Measurements from ENCODE around the gene SPATS2L. TPM values are rescaled to one million over a fixed set of nuclear protein-coding genes. Genes with fewer than 3 reads are reported as not detected.

The SPATS2L gene
- polyA plus RNA-seq, 2 of the 4 experiments (the other 2 are of a cell fraction): 85.2 to 202 TPM

DNA sequence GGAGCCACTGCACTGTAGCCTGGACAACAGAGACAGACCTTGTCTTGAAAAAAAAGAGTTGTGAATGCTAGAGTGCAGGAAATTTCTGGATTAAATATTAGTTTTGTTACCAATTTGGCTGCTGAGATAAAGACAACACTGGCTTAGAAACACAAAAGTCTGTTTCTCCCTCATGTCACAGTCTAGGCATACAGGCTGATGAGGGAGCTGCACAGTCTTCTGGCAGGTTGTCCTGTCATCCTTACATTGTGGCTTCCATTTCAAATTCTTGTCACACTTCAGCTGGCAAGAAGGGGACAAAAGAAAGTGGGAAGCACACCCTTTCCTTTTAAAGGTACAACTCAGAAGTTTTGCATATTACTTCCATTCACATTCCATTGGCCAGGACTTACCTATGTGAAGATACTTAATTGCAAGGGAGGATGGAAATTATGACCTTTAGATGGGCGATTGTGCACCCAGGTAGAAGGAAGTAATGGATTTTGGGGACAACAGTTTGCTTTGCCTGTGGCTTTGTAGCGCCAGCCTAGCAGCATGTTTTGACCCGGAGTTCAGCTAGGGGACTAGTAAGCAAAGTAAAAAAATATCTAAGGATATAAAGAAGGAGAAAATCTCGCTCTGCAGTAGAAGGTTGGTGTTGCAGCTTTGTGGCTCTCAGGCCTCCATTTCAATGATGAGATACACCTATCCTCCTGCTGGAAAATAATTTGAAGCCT lies 55.9 kb downstream of the SPATS2L start:
- ATAC-seq: no peak
- peaks cover 9% of the 10 kb centered on the region; the same call in 2 of the 3 replicates for H3K4me1 ChIP-seq
- 97% methylated on average over 4 of the region's 4 CpGs for WGBS (ENCODE audit: missing lambda C conversion rate)
- no peak for DNase-seq (ENCODE audit: low read depth in 1 of 2, low spot score in 1 of 2)
- no peak overlapping the region for H3K4me3 ChIP-seq
- no peak for FAIRE-seq
- no peak for TF ChIP-seq ZFP36 (IDR thresholded peaks at IDR 0.05; ENCODE audit: borderline replicate concordance, partially characterized antibody)
- ChIA-PET POLR2A (no interaction called here), CTCF (interaction anchor here (0.8 kb wide), 1 partner anchor 39 kb away, joined by 5 read pairs; no protein-coding TSS in a partner anchor)
- H3K4me2 ChIP-seq: no peak overlapping the region
- no peak overlapping the region for H3K27ac ChIP-seq
- H3K9me3 ChIP-seq: no peaks in the 10 kb centered on the region

DNA sequence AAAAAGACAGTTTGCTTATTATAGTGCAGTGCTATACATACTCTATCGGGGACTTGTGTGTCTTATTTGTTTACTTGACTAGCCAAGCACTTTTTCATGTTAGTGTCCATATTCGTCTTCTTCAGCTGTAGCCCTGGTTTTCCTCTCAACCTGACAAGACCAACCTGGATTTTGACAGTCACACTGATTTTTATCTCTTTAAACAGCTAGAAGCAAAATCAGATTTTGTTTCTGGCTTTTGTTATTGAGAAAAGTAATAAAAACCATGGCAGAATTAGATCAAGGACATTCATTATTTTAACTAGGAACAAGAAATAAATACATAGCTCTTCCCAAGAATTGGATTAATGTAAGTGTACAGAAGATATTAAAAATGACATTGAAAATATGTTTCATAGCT lies 56.8 kb downstream of the SPATS2L start:
- ATAC-seq: no peak
- Histone ChIP-seq H3K4me3 (no peak overlapping the region), H3K4me2 (no peak overlapping the region), H3K9me3 (no peaks in the 10 kb centered on the region), H3K27ac (no peak overlapping the region), H3K4me1 (peaks cover 11% of the 10 kb centered on the region; the same call in 2 of the 3 replicates)
- 94% methylated on average over 2 of the region's 2 CpGs for WGBS (ENCODE audit: missing lambda C conversion rate)
- TF ChIP-seq TP53 (CRISPR knock-in tag; IDR thresholded peaks at IDR 0.05) (no peak), ZNF302 (CRISPR knock-in tag; IDR thresholded peaks at IDR 0.05) (no peak)
- TF ChIP-seq, protein P1, sequence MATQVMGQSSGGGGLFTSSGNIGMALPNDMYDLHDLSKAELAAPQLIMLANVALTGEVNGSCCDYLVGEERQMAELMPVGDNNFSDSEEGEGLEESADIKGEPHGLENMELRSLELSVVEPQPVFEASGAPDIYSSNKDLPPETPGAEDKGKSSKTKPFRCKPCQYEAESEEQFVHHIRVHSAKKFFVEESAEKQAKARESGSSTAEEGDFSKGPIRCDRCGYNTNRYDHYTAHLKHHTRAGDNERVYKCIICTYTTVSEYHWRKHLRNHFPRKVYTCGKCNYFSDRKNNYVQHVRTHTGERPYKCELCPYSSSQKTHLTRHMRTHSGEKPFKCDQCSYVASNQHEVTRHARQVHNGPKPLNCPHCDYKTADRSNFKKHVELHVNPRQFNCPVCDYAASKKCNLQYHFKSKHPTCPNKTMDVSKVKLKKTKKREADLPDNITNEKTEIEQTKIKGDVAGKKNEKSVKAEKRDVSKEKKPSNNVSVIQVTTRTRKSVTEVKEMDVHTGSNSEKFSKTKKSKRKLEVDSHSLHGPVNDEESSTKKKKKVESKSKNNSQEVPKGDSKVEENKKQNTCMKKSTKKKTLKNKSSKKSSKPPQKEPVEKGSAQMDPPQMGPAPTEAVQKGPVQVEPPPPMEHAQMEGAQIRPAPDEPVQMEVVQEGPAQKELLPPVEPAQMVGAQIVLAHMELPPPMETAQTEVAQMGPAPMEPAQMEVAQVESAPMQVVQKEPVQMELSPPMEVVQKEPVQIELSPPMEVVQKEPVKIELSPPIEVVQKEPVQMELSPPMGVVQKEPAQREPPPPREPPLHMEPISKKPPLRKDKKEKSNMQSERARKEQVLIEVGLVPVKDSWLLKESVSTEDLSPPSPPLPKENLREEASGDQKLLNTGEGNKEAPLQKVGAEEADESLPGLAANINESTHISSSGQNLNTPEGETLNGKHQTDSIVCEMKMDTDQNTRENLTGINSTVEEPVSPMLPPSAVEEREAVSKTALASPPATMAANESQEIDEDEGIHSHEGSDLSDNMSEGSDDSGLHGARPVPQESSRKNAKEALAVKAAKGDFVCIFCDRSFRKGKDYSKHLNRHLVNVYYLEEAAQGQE (IDR thresholded peaks at IDR 0.05): no peak
- ChIA-PET POLR2A (no interaction called here), CTCF (interaction anchor here (0.6 kb wide), 1 partner anchor 17 kb away, joined by 5 read pairs; no protein-coding TSS in a partner anchor)
- no peak for DNase-seq (ENCODE audit: low read depth in 1 of 2, low spot score in 1 of 2)
- no peak for FAIRE-seq

DNA sequence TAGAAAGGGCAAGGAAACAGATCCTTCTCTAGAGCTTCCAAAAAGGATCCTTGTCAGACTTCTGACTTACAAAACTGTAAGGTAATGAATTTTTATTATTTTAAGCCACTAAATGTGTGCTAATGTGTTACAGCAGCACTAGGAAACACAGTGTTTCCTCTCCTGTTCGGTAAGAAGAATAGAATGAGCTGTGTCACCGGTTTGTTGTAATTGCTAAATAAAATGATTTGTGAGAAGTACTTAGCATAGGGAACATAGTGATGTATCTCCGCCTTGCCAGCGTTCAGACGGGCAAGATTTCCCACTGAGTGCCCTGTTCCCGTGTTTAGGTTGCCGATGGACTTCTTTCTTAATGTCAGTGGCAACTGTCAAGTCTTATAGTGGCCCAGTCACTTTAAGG lies 57.6 kb downstream of the SPATS2L start:
- ChIA-PET CTCF (interaction anchor here (0.8 kb wide), 1 partner anchor 349 kb away, joined by 3 read pairs; no protein-coding TSS in a partner anchor), POLR2A (no interaction called here)
- no peak for TF ChIP-seq HOXA7 (CRISPR knock-in tag; IDR thresholded peaks at IDR 0.05)
- no peak for TF ChIP-seq TFCP2L1 (CRISPR knock-in tag; IDR thresholded peaks at IDR 0.05)
- TF ChIP-seq NFE2L2 (conservative IDR thresholded peaks at IDR 0.05; ENCODE audit: low read length): no peak
- no peak for TF ChIP-seq CEBPB (IDR thresholded peaks at IDR 0.05)
- no peak for TF ChIP-seq PHF8 (IDR thresholded peaks at IDR 0.05; ENCODE audit: borderline replicate concordance, low read depth)
- TF ChIP-seq EHF (CRISPR knock-in tag; IDR thresholded peaks at IDR 0.05): no peak
- TF ChIP-seq SREBF2 (IDR thresholded peaks at IDR 0.05): no peak
- no peak for TF ChIP-seq MYC (IDR thresholded peaks at IDR 0.05; ENCODE audit: borderline replicate concordance, low read length)
- no peak for TF ChIP-seq HOXB5 (CRISPR knock-in tag; IDR thresholded peaks at IDR 0.05)
- TF ChIP-seq POLR2A (IDR thresholded peaks at IDR 0.05; ENCODE audit: low read length): no peak
- TF ChIP-seq EP300 (IDR thresholded peaks at IDR 0.05): no peak
- no peak for TF ChIP-seq RFX5 (IDR thresholded peaks at IDR 0.05)
- TF ChIP-seq JUN (IDR thresholded peaks at IDR 0.05): no peak
- TF ChIP-seq MAFK (IDR thresholded peaks at IDR 0.05; ENCODE audit: partially characterized antibody): no peak
- no peak for TF ChIP-seq POLR2AphosphoS2 (conservative IDR thresholded peaks at IDR 0.05; ENCODE audit: low read length)
- TF ChIP-seq SMC3 (IDR thresholded peaks at IDR 0.05): no peak
- TF ChIP-seq FOXS1 (CRISPR knock-in tag; IDR thresholded peaks at IDR 0.05): no peak
- TF ChIP-seq, protein P2, sequence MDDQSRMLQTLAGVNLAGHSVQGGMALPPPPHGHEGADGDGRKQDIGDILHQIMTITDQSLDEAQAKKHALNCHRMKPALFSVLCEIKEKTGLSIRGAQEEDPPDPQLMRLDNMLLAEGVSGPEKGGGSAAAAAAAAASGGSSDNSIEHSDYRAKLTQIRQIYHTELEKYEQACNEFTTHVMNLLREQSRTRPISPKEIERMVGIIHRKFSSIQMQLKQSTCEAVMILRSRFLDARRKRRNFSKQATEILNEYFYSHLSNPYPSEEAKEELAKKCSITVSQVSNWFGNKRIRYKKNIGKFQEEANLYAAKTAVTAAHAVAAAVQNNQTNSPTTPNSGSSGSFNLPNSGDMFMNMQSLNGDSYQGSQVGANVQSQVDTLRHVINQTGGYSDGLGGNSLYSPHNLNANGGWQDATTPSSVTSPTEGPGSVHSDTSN (IDR thresholded peaks at IDR 0.05): no peak
- Histone ChIP-seq H3K4me1 (peaks cover 11% of the 10 kb centered on the region; the same call in 2 of the 3 replicates), H3K4me3 (no peak overlapping the region), H3K27ac (no peak overlapping the region), H3K4me2 (no peak overlapping the region), H3K9me3 (no peaks in the 10 kb centered on the region)
- FAIRE-seq (no peak), ATAC-seq (no peak), DNase-seq (ENCODE audit: low read depth in 1 of 2, low spot score in 1 of 2) (no peak)
- WGBS (ENCODE audit: missing lambda C conversion rate): 89% methylated on average over 7 of the region's 7 CpGs

Data from A549 (cell line).